Pancreas (tissue), 10 donors: ENCODE data around the gene RNASE13. TPM values are rescaled to one million over a fixed set of nuclear protein-coding genes. Genes with fewer than 3 reads are reported as not detected.

Experiments
- ATAC-seq, 4 donors: fragments of 200-7000 bp; cut with Tn5 transposase; one replicate each; pipeline versions ENCODE4 v1.8.0 to v1.9.1; 2020; ENCODE audit warnings: mild to moderate bottlenecking in 4 of 4, moderate library complexity in 4 of 4
- DNase-seq, 6 donors: peaks; one replicate each; pipeline ENCODE4 v3.0.0-alpha.2; 2020
- FAIRE-seq: peaks from 2 replicates; lab custom pipeline; 2012; peaks lifted over from hg19 to GRCh38; lab: Jason Lieb, UNC
- H3K27ac ChIP-seq, 4 donors: fragments of 200-600 bp; sonication (generic); 1 replicate in 3 of 4; 2 replicates in 1 of 4; pipeline versions ENCODE4 v1.5.0 to v1.8.0; 2020
- H3K27me3 ChIP-seq, 4 donors: fragments of 200-600 bp; one replicate each; pipeline ENCODE4 v1.8.0; 2021
- H3K36me3 ChIP-seq, 3 donors: fragments of 200-600 bp; sonication (generic) in 1 of 3; one replicate each; pipeline versions ENCODE4 v1.5.0 to v1.8.0; 2020 to 2021
- H3K4me1 ChIP-seq, 3 donors: fragments of 200-600 bp; one replicate each; pipeline ENCODE4 v1.8.0; 2021
- H3K4me3 ChIP-seq, 4 donors: fragments of 200-600 bp; sonication (generic) in 2 of 4; one replicate each; pipeline versions ENCODE4 v1.5.0 to v1.8.0; 2020 to 2021
- H3K9me3 ChIP-seq, 4 donors: fragments of 200-600 bp; one replicate each; pipeline ENCODE4 v1.8.0; 2021
- WGBS, 2 donors: extraction: QIAGEN DNeasy Blood & Tissue Kit; methylation state at CpG; one replicate each; pipeline ENCODE4 v1.1.7; 2013; 5-methylcytosine and 5-hydroxymethylcytosine counted together
- intact Hi-C, 3 donors: fragments of 100-400 bp; cut with DNase I; formaldehyde crosslinking; loops; one replicate each; pipeline versions ENCODE4 v1.11.1 to v1.14.2; 2022
- polyA plus RNA-seq, 2 donors: library from polyadenylated mRNA; stranded (reverse); fragments of 200-250 nt; gene quantifications; one replicate each; pipeline ENCODE4 v1.2.3, GENCODE V29; 2013
- total RNA-seq, 6 donors: library from RNA; stranded (reverse); fragmentation: NEBNext Ultra II Directional in 4 of 6; extraction: Animal tissue kit (Norgen Biotek cat#: 25700) in 4 of 6; gene quantifications; one replicate each; pipeline versions ENCODE4 v1.2.1 to v1.2.4, GENCODE V29; 2021 to 2023
- TF ChIP-seq, protein P1 (sequence below), 4 donors: fragments of 200-600 bp; sonication (generic) in 3 of 4; IDR thresholded peaks; one replicate each; pipeline versions ENCODE4 v1.5.0 to v1.8.0; 2021; ENCODE audit warnings: antibody characterized with exemption in 4 of 4
- donor health status: healthy with polysubstance abuse.
- donor health status: DM: no; HTN: no; CAD: no; lungs with moderate emphysema.
- donor health status: DM: no; HTN: no; CAD: no.
- donor health status: control.
- donor health status: control.
- donor health status: Bipolar disorder and iron deficiency.
- donor health status: DM: yes; HTN: yes; CAD: no.
- donor health status: DM: no; HTN: no; CAD: no.
- donor health status: DM: no; HTN: no; CAD: no.
- donor health status: DM: yes; HTN: yes; CAD: no.

The RNASE13 gene
- total and polyA plus RNA-seq, 8 donors, result 0.08 to 0.23 (median 0.13) TPM; not detected in 4

DNA sequence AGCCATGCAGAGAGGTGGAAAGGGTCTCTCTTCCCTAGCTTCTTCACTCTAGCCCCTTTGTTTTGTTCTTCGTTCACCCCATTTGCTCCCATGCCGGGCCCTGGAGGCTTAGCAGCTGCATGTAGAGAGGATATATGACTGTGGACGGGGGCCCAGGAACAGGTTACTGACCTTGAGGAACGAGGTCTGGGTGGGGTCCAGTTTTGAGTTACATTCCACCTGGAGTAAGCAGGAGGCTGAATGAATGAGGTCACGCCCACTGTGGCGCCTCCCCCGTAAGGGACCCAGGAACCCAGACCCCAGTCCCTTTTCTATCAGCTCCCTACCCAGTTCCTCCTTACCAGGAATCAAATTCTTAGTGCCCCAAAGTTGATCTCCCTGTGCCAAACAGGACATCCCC, 16.3 kb downstream of the RNASE13 start:
- intact Hi-C loops, result loop anchor here in 1 of 3 donors (5.0 kb wide), 1 partner anchor 74 kb away; no protein-coding TSS in a partner anchor
- FAIRE-seq, result no peak

DNA sequence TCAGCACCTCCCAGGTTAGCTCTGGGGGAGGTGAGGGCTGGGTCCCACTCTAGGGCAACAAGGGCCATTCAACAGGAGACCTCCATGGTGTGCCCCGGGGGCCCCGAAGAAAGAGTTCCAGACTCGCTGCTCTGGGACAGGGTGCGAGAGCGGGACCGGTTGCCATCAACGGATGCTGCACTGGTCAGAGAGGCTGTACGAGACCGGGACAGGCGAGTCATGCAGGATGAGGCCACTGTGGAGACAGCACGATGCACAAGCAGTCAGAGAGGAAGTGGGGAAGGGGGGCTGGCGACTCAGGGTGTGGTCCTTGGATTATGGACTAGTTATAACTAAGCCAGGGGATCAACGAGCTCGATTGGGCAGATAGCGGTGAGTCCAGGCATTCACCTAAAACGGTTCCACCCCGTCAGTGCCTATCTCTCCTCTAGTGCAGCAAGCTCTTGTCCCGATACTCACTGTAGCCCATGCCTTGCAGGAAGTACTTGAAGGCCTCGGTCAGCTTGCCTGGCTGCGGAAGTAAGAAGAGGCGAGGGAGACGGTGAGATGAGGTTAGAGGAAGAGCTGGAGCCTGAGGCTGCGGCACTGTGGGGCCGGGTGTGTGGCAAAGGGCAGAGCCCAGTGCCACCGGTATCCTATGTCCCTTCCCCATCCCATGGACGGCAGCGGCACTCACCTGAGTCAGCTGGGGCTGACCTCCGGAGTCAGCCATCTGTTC, 16.9 kb downstream of the RNASE13 start:
- Histone ChIP-seq H3K9me3 (no peaks in the 10 kb centered on the region), H3K27me3 (no peaks in the 10 kb centered on the region), H3K4me3 (no peak overlapping the region), H3K36me3 (peaks cover 0 to 26% (median 0%) of the 10 kb centered on the region in 3 donors), H3K4me1 (no peaks in the 10 kb centered on the region), H3K27ac (no peak overlapping the region)
- TF ChIP-seq, protein P1, sequence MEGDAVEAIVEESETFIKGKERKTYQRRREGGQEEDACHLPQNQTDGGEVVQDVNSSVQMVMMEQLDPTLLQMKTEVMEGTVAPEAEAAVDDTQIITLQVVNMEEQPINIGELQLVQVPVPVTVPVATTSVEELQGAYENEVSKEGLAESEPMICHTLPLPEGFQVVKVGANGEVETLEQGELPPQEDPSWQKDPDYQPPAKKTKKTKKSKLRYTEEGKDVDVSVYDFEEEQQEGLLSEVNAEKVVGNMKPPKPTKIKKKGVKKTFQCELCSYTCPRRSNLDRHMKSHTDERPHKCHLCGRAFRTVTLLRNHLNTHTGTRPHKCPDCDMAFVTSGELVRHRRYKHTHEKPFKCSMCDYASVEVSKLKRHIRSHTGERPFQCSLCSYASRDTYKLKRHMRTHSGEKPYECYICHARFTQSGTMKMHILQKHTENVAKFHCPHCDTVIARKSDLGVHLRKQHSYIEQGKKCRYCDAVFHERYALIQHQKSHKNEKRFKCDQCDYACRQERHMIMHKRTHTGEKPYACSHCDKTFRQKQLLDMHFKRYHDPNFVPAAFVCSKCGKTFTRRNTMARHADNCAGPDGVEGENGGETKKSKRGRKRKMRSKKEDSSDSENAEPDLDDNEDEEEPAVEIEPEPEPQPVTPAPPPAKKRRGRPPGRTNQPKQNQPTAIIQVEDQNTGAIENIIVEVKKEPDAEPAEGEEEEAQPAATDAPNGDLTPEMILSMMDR (IDR thresholded peaks at IDR 0.05), result no peak
- ATAC-seq (no peak), DNase-seq (no peak), FAIRE-seq (no peak)
- intact Hi-C loops, result loop anchor here in 1 of 3 donors (5.0 kb wide), 1 partner anchor 75 kb away; no protein-coding TSS in a partner anchor
- 83 to 84% methylated on average over 28 of the region's 28 CpGs for WGBS, 2 donors

More for the DNA sequence above, 16.3 kb downstream of the RNASE13 start:
- TF ChIP-seq, protein P1 (IDR thresholded peaks at IDR 0.05), result no peak
- H3K9me3 ChIP-seq, result no peaks in the 10 kb centered on the region
- ATAC-seq, result no peak
- H3K36me3 ChIP-seq, result peaks cover 0 to 26% (median 0%) of the 10 kb centered on the region in 3 donors
- 78 to 81% methylated on average over 7 of the region's 7 CpGs for WGBS, 2 donors
- no peaks in the 10 kb centered on the region for H3K27me3 ChIP-seq
- no peak overlapping the region for H3K27ac ChIP-seq
- no peak overlapping the region for H3K4me3 ChIP-seq
- DNase-seq, result no peak
- no peaks in the 10 kb centered on the region for H3K4me1 ChIP-seq

DNA sequence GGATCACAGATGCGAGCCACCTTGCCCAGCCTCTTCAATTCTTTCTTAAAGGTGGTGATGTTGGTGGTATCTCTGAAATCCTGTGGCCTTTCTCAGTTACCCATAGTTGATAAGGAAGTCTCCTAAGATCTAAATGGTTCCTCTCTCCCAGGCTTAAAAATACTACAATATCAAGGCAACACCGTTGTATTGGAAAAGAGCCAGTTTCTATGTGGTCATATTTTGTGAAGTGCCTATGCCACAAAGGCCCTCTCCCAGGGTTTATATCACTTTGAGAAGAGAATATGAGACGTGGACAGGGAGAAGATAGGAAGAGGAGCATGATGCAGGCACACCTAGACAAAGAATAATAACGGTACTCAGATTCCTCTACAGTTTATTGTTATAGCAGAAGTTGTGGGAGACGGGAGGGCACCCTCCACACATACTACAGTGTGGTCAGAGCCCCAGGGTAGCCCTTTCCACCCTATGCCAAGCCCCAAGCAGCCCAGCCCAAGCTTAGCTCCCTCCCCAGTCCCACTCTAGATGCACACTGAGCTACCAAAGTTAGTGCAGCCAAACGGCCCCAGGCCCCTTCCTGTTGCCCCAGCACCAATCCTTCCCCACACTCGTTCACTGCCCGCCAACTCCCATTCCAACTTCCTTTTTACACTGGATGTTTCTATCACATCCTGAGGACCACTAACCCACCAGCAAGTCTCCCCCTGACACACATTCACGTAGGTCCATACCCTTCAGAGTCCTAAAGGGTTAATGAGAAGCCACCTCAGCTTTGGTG, 18.0 kb downstream of the RNASE13 start:
- Histone ChIP-seq H3K36me3 (peaks cover 0 to 26% (median 0%) of the 10 kb centered on the region in 3 donors), H3K9me3 (no peaks in the 10 kb centered on the region), H3K4me1 (no peaks in the 10 kb centered on the region), H3K4me3 (no peak overlapping the region), H3K27me3 (no peaks in the 10 kb centered on the region), H3K27ac (no peak overlapping the region)
- DNase-seq (no peak), FAIRE-seq (no peak), ATAC-seq (no peak)
- intact Hi-C loops, result loop anchor here in 1 of 3 donors (5.0 kb wide), 1 partner anchor 76 kb away; no protein-coding TSS in a partner anchor
- TF ChIP-seq, protein P1 (IDR thresholded peaks at IDR 0.05), result no peak
- WGBS, 2 donors, result 71 to 78% methylated on average over 9 of the region's 9 CpGs

DNA sequence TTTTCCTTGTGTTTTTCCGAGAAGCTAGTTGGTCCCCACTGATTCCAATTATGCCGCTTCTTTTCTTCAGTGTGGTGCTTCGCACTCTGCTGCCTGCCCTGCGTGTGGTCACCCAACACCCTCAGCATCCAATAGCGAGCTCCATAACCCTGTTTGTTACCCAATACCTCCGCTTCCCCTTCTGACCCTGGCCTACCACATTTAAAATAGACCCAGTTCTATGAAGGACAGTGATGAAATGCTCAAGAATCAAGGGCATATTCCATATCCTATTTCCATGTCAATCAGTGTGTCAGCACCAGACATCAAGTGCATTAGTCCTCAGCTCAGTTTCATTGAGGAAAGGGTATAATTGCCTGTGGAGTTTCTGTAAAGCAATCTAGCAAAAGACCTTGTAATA, 19.3 kb downstream of the RNASE13 start:
- intact Hi-C loops, result loop anchor here in 1 of 3 donors (5.0 kb wide), 1 partner anchor 77 kb away; no protein-coding TSS in a partner anchor
- peaks cover 0 to 16% (median 0%) of the 10 kb centered on the region in 3 donors for H3K36me3 ChIP-seq
- H3K27ac ChIP-seq, result no peak overlapping the region
- H3K9me3 ChIP-seq, result no peaks in the 10 kb centered on the region
- 65 to 73% methylated on average over 6 of the region's 6 CpGs for WGBS, 2 donors
- TF ChIP-seq, protein P1 (IDR thresholded peaks at IDR 0.05), result no peak
- DNase-seq, result no peak
- H3K27me3 ChIP-seq, result no peaks in the 10 kb centered on the region
- ATAC-seq, result peak in 3 of 4 donors; percentile 13 to 40 (median 28)
- FAIRE-seq, result no peak
- no peaks in the 10 kb centered on the region for H3K4me1 ChIP-seq
- no peak overlapping the region for H3K4me3 ChIP-seq
